Pancreas (tissue), 10 donors: ENCODE measurements around the gene RRAGB. TPM values are rescaled to one million over a fixed set of nuclear protein-coding genes. Genes with fewer than 3 reads are reported as not detected.
"Not testable (repeated sequence)": the region's sequence is repeated elsewhere in the genome, so short reads cannot be mapped to it uniquely, and the experiment has no call there.

Experiments used
- ATAC-seq, 4 donors: fragments of 200-7000 bp; cut with Tn5 transposase; one replicate each; pipeline versions ENCODE4 v1.8.0 to v1.9.1; 2020; ENCODE audit warnings: mild to moderate bottlenecking in 4 of 4, moderate library complexity in 4 of 4
- DNase-seq, 6 donors: peaks; one replicate each; pipeline ENCODE4 v3.0.0-alpha.2; 2020
- FAIRE-seq: peaks from 2 replicates; lab custom pipeline; 2012; peaks lifted over from hg19 to GRCh38; lab: Jason Lieb, UNC
- H3K27ac ChIP-seq, 4 donors: fragments of 200-600 bp; sonication (generic); 1 replicate in 3 of 4; 2 replicates in 1 of 4; pipeline versions ENCODE4 v1.5.0 to v1.8.0; 2020
- H3K27me3 ChIP-seq, 4 donors: fragments of 200-600 bp; one replicate each; pipeline ENCODE4 v1.8.0; 2021
- H3K36me3 ChIP-seq, 3 donors: fragments of 200-600 bp; sonication (generic) in 1 of 3; one replicate each; pipeline versions ENCODE4 v1.5.0 to v1.8.0; 2020 to 2021
- H3K4me1 ChIP-seq, 3 donors: fragments of 200-600 bp; one replicate each; pipeline ENCODE4 v1.8.0; 2021
- H3K4me3 ChIP-seq, 4 donors: fragments of 200-600 bp; sonication (generic) in 2 of 4; one replicate each; pipeline versions ENCODE4 v1.5.0 to v1.8.0; 2020 to 2021
- H3K9me3 ChIP-seq, 4 donors: fragments of 200-600 bp; one replicate each; pipeline ENCODE4 v1.8.0; 2021
- WGBS, 2 donors: extraction: QIAGEN DNeasy Blood & Tissue Kit; methylation state at CpG; one replicate each; pipeline ENCODE4 v1.1.7; 2013; 5-methylcytosine and 5-hydroxymethylcytosine counted together
- intact Hi-C, 3 donors: fragments of 100-400 bp; cut with DNase I; formaldehyde crosslinking; loops; one replicate each; pipeline versions ENCODE4 v1.11.1 to v1.14.2; 2022
- polyA plus RNA-seq, 2 donors: library from polyadenylated mRNA; stranded (reverse); fragments of 200-250 nt; gene quantifications; one replicate each; pipeline ENCODE4 v1.2.3, GENCODE V29; 2013
- total RNA-seq, 6 donors: library from RNA; stranded (reverse); fragmentation: NEBNext Ultra II Directional in 4 of 6; extraction: Animal tissue kit (Norgen Biotek cat#: 25700) in 4 of 6; gene quantifications; one replicate each; pipeline versions ENCODE4 v1.2.1 to v1.2.4, GENCODE V29; 2021 to 2023
- TF ChIP-seq, protein P1 (sequence below), 4 donors: fragments of 200-600 bp; sonication (generic) in 3 of 4; IDR thresholded peaks; one replicate each; pipeline versions ENCODE4 v1.5.0 to v1.8.0; 2021; ENCODE audit warnings: antibody characterized with exemption in 4 of 4
- donor health status: healthy with polysubstance abuse.
- donor health status: DM: no; HTN: no; CAD: no; lungs with moderate emphysema.
- donor health status: DM: no; HTN: no; CAD: no.
- donor health status: control.
- donor health status: control.
- donor health status: Bipolar disorder and iron deficiency.
- donor health status: DM: yes; HTN: yes; CAD: no.
- donor health status: DM: no; HTN: no; CAD: no.
- donor health status: DM: no; HTN: no; CAD: no.
- donor health status: DM: yes; HTN: yes; CAD: no.

RRAGB gene
- total and polyA plus RNA-seq, 8 donors: 4.5 to 23.2 (median 7.3) TPM

DNA sequence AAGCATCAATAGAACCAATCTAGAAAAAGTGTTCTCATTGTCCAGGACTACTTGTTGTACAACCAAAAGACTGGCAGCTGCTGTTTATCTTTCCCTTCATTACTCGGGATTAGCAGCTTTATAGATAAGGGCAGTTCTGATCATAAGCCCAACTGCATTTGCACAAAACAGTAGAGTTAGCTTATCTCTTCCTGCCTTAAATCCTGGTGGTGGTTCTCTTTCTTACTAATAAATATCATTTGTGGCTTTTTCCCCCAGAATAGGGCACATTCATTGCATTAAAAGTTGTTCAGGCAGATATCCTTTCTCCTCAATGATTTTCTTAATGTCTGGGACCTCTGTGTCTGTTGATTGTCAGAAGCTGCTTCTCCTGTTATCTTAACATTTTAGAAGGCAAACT is 20.2 kb upstream of the RRAGB start:
- Histone ChIP-seq H3K36me3 (no peaks in the 10 kb centered on the region), H3K27me3 (peaks cover 0 to 6% (median 2%) of the 10 kb centered on the region in 4 donors), H3K4me3 (no peak overlapping the region), H3K4me1 (no peaks in the 10 kb centered on the region), H3K9me3 (no peaks in the 10 kb centered on the region), H3K27ac (no peak overlapping the region)
- ATAC-seq: no peak
- intact Hi-C loops: no loop called here
- DNase-seq: no peak
- no peak for FAIRE-seq
- 11 to 26% methylated on average over 1 of the region's 1 CpG for WGBS, 2 donors
- TF ChIP-seq, protein P1, sequence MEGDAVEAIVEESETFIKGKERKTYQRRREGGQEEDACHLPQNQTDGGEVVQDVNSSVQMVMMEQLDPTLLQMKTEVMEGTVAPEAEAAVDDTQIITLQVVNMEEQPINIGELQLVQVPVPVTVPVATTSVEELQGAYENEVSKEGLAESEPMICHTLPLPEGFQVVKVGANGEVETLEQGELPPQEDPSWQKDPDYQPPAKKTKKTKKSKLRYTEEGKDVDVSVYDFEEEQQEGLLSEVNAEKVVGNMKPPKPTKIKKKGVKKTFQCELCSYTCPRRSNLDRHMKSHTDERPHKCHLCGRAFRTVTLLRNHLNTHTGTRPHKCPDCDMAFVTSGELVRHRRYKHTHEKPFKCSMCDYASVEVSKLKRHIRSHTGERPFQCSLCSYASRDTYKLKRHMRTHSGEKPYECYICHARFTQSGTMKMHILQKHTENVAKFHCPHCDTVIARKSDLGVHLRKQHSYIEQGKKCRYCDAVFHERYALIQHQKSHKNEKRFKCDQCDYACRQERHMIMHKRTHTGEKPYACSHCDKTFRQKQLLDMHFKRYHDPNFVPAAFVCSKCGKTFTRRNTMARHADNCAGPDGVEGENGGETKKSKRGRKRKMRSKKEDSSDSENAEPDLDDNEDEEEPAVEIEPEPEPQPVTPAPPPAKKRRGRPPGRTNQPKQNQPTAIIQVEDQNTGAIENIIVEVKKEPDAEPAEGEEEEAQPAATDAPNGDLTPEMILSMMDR (IDR thresholded peaks at IDR 0.05): no peak

- DNase-seq (no peak), ATAC-seq (no peak), FAIRE-seq (no peak)
- Histone ChIP-seq H3K4me1 (no peaks in the 10 kb centered on the region), H3K4me3 (no peak overlapping the region), H3K27ac (no peak overlapping the region), H3K36me3 (no peaks in the 10 kb centered on the region), H3K9me3 (no peaks in the 10 kb centered on the region), H3K27me3 (peaks cover 0 to 8% (median 3%) of the 10 kb centered on the region in 4 donors)
- 30 to 36% methylated on average over 5 of the region's 5 CpGs for WGBS, 2 donors
- TF ChIP-seq, protein P1 (IDR thresholded peaks at IDR 0.05): no peak
- intact Hi-C loops: no loop called here
Measured at GRCh38 chrX:55702671-55703070, 14.9 kb upstream of the RRAGB start.

DNA sequence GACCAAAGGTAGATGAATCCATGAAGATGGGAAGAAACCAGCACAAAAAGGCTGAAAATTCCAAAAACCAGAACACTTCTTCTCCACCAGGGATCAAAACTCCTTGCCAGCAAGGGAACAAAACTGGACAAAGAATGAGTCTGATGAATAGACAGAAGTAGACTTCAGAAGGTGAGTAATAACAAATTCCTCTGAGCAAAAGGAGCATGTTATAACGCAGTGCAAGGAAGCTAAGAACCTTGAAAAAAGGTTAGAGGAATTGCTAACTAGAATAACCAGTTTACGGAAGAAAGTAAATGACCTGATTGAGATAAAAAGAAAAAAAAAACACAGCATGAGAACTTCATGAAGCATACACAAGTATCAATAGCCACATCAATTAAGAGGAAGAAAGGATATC is 14.1 kb upstream of the RRAGB start:
- DNase-seq, H3K4me3 ChIP-seq, intact Hi-C loops, H3K27me3 ChIP-seq, FAIRE-seq, H3K27ac ChIP-seq, ATAC-seq, H3K9me3 ChIP-seq, H3K36me3 ChIP-seq, H3K4me1 ChIP-seq: not testable (repeated sequence)
- WGBS, 2 donors: 44 to 60% methylated on average over 2 of the region's 2 CpGs

GRCh38 chrX:55705066-55705465 is 12.5 kb upstream of the RRAGB start:
- FAIRE-seq, H3K27ac ChIP-seq, H3K27me3 ChIP-seq, DNase-seq, H3K9me3 ChIP-seq, H3K4me3 ChIP-seq, H3K4me1 ChIP-seq, intact Hi-C loops, ATAC-seq, H3K36me3 ChIP-seq: not testable (repeated sequence)
- 51 to 54% methylated on average over 5 of the region's 5 CpGs for WGBS, 2 donors

GRCh38 chrX:55709735-55710134 is 7.8 kb upstream of the RRAGB start:
- Histone ChIP-seq H3K9me3 (no peaks in the 10 kb centered on the region), H3K4me3 (no peak overlapping the region), H3K27ac (no peak overlapping the region), H3K4me1 (no peaks in the 10 kb centered on the region), H3K27me3 (no peaks in the 10 kb centered on the region), H3K36me3 (no peaks in the 10 kb centered on the region)
- FAIRE-seq: no peak
- WGBS, 2 donors: 24 to 28% methylated on average over 1 of the region's 1 CpG
- TF ChIP-seq, protein P1 (IDR thresholded peaks at IDR 0.05): no peak
- intact Hi-C loops: no loop called here
- DNase-seq: no peak
- no peak for ATAC-seq

GRCh38 chrX:55710701-55711100 is 6.8 kb upstream of the RRAGB start:
- Histone ChIP-seq H3K4me1 (no peaks in the 10 kb centered on the region), H3K9me3 (no peaks in the 10 kb centered on the region), H3K27ac (no peak overlapping the region), H3K36me3 (no peaks in the 10 kb centered on the region), H3K4me3 (no peak overlapping the region), H3K27me3 (no peaks in the 10 kb centered on the region)
- ATAC-seq (peak; percentile 52 to 65 (median 56)), DNase-seq (peak in 2 of 6 donors; percentile 10 to 13), FAIRE-seq (no peak)
- TF ChIP-seq, protein P1 (IDR thresholded peaks at IDR 0.05): no peak
- intact Hi-C loops: no loop called here
- 23 to 42% methylated on average over 3 of the region's 3 CpGs for WGBS, 2 donors
